ENCODE results near the gene GTF2F2.

The GTF2F2 gene

DNA sequence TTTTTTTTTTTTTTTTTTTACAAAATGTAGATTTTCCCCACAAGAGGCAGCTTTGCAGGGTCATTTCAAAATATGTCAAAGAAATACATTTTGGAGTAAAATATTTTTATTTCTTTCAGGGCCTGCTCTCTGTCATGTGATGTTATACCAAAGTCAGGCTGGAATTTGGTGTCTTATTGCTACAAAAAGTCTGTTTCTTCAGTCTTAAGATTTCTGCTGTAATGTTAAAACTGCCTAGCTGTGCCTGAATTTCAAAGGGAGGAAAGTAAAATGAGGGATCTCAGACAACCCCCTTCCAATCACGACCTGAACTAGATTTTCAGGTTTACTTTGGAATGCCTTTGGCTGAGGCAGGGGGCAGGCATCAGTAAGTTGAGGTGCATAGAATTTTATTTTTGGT, 12.8 kb upstream of the GTF2F2 start:
- ATAC-seq (ENCODE audit: low read depth) (no peak), DNase-seq (ENCODE audit: low spot score in 2 of 2) (no peak)
- no peak overlapping the region for H3K4me3 Mint-ChIP-seq
- no peaks in the 10 kb centered on the region for H3K9me3 Mint-ChIP-seq
- no peak overlapping the region for H3K27ac Mint-ChIP-seq
- H3K27me3 Mint-ChIP-seq, result no peaks in the 10 kb centered on the region
- no peaks in the 10 kb centered on the region for H3K36me3 Mint-ChIP-seq
- peaks cover 8% of the 10 kb centered on the region for H3K4me1 Mint-ChIP-seq

DNA sequence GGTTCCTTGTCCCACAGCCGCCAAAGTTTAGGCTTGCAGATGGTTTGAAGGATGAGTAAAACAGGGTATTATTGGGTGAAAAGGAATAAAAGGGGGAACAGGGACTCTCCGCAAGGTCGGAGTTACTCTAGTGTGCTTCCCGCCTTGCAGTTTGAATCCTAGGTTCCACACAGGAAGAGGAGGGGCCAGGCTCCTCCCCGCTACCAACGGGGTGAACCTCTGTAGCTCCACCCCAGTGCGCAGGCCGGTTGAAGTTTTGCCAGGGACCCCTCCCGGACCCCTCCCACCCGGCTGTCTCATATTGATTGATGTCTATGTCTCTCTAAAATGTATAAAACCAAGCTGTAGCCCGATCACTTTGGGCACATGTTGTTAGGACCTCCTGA, 11.6 kb upstream of the GTF2F2 start:
- H3K4me3 Mint-ChIP-seq, result peak overlapping the region; percentile 64
- H3K36me3 Mint-ChIP-seq, result no peaks in the 10 kb centered on the region
- H3K9me3 Mint-ChIP-seq, result no peaks in the 10 kb centered on the region
- H3K27me3 Mint-ChIP-seq, result no peaks in the 10 kb centered on the region
- DNase-seq (ENCODE audit: low spot score in 2 of 2), result peak in 1 of 2 donors; percentile 10
- peaks cover 8% of the 10 kb centered on the region for H3K4me1 Mint-ChIP-seq
- peak; percentile 74 for ATAC-seq (ENCODE audit: low read depth)
- no peak overlapping the region for H3K27ac Mint-ChIP-seq

GRCh38 chr13:45109102-45109720, 11.1 kb upstream of the GTF2F2 start:
- Mint-ChIP-seq H3K36me3 (no peaks in the 10 kb centered on the region), H3K9me3 (no peaks in the 10 kb centered on the region), H3K27me3 (no peaks in the 10 kb centered on the region), H3K27ac (no peak overlapping the region), H3K4me1 (peaks cover 8% of the 10 kb centered on the region), H3K4me3 (peak overlapping the region; percentile 64)
- DNase-seq (ENCODE audit: low spot score in 2 of 2) (no peak), ATAC-seq (ENCODE audit: low read depth) (peak; percentile 34)

GRCh38 chr13:45113233-45114224, 6.8 kb upstream of the GTF2F2 start:
- Mint-ChIP-seq H3K27ac (no peak overlapping the region), H3K4me3 (no peak overlapping the region), H3K9me3 (no peaks in the 10 kb centered on the region), H3K36me3 (no peaks in the 10 kb centered on the region), H3K27me3 (no peaks in the 10 kb centered on the region), H3K4me1 (peaks cover 7% of the 10 kb centered on the region)
- ATAC-seq (ENCODE audit: low read depth) (no peak), DNase-seq (ENCODE audit: low spot score in 2 of 2) (no peak)

DNA sequence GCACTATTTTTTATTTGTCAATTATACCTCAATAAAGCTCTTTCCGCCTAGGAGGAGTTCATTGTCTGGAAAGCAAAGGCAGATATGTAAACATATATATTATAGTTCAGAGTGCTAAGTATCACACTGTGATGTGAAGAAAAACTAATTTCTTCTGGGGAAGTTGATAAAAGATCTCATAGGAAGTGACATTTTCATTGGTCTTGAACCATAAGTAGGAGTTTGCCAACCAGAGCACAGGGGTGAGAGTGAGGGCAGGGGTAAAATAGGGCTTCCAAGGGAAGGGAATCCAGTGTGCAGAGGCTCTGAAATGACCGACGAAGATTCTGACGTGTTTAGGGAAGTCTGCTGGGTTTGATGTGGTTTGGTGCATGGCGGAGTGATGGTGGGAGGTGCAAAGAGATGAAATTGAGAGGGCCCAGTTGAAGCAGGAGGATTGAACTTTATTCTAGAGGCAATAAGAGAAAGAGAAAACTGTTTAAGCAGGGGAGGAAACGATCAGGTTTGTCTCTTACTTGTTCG, 780 bp upstream of the GTF2F2 start:
- no peak overlapping the region for H3K4me3 Mint-ChIP-seq
- ATAC-seq (ENCODE audit: low read depth) (peak; percentile 76), DNase-seq (ENCODE audit: low spot score in 2 of 2) (peak in 1 of 2 donors; percentile 40)
- H3K27ac Mint-ChIP-seq, result no peak overlapping the region
- H3K27me3 Mint-ChIP-seq, result no peaks in the 10 kb centered on the region
- peaks cover 3% of the 10 kb centered on the region for H3K4me1 Mint-ChIP-seq
- H3K9me3 Mint-ChIP-seq, result no peaks in the 10 kb centered on the region
- peaks cover 2% of the 10 kb centered on the region for H3K36me3 Mint-ChIP-seq

GRCh38 chr13:45120967-45121831, 889 bp downstream of the GTF2F2 start:
- ATAC-seq (ENCODE audit: low read depth) (no peak), DNase-seq (ENCODE audit: low spot score in 2 of 2) (no peak)
- Mint-ChIP-seq H3K27ac (no peak overlapping the region), H3K27me3 (no peaks in the 10 kb centered on the region), H3K9me3 (no peaks in the 10 kb centered on the region), H3K36me3 (peaks cover 4% of the 10 kb centered on the region), H3K4me3 (no peak overlapping the region), H3K4me1 (peaks cover 9% of the 10 kb centered on the region)

DNA sequence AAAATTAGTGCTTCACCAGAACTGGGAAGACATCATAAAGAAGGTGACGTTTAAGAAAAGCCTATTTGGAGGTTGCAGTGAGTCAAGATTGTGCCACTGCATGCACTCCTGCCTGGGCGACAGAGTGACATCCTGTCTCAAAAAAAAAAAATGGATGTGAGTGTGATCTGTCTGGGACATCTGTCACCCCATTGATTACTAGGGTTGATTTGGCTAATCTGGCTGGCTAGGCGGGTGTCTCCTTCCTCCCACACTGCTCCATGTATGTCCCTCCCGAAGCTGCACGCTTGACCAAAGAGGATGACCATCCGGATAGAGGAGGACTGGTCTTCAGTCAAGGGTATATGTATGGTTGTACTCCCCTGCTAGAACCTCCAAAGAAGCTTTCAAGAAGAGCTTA, 2.6 kb downstream of the GTF2F2 start:
- Mint-ChIP-seq H3K9me3 (no peaks in the 10 kb centered on the region), H3K4me1 (peaks cover 9% of the 10 kb centered on the region), H3K27ac (peak overlapping the region; percentile 28), H3K36me3 (peaks cover 4% of the 10 kb centered on the region), H3K4me3 (no peak overlapping the region), H3K27me3 (no peaks in the 10 kb centered on the region)
- DNase-seq (ENCODE audit: low spot score in 2 of 2), result no peak
- ATAC-seq (ENCODE audit: low read depth), result no peak

GRCh38 chr13:45132369-45133064, 12.2 kb downstream of the GTF2F2 start:
- Mint-ChIP-seq H3K4me1 (peaks cover 32% of the 10 kb centered on the region), H3K27me3 (no peaks in the 10 kb centered on the region), H3K36me3 (peaks cover 4% of the 10 kb centered on the region), H3K4me3 (peak overlapping the region; percentile 62), H3K9me3 (peaks cover 4% of the 10 kb centered on the region), H3K27ac (peak overlapping the region; percentile 85)
- peak; percentile 92 for ATAC-seq (ENCODE audit: low read depth)
- no peak for DNase-seq (ENCODE audit: low spot score in 2 of 2)

DNA sequence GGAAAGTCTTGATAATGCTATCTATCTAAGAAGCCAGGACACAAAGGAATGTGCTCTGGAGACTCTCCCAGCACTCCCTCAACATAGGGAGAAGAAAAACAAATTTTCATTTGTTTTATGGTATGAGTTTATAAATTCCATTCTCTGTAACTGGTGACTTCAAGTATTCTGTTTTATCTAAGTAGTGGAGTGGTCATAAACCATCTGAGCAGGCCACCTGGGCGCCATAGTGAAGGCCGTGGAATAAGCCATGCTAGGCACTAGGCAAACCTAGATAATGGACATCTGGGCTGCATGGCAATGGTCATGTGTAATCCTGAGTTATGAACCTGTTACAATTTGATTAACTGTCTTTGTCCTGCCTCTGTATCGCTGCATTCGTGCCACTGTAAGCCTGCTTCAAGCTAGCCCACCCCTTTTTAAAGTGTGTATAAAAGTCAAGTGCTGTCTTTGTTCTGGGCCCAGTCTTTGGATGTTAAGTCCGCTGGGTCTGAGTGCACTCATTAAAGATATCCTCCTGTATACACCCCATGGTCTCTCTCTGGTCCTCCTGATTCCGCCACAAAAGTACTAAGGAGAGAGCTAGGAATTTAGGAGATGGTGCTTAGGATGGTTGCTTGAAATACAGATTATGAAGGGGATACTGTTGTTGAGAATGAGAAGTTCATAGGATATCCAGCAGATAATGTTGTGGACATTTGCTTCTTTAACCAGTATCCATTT, 13.2 kb downstream of the GTF2F2 start:
- Mint-ChIP-seq H3K4me1 (peaks cover 37% of the 10 kb centered on the region), H3K9me3 (peaks cover 4% of the 10 kb centered on the region), H3K27me3 (no peaks in the 10 kb centered on the region), H3K36me3 (peaks cover 11% of the 10 kb centered on the region), H3K27ac (peak overlapping the region; percentile 85), H3K4me3 (no peak overlapping the region)
- DNase-seq (ENCODE audit: low spot score in 2 of 2) (no peak), ATAC-seq (ENCODE audit: low read depth) (no peak)

- no peak overlapping the region for H3K4me3 Mint-ChIP-seq
- H3K27ac Mint-ChIP-seq, result no peak overlapping the region
- no peaks in the 10 kb centered on the region for H3K27me3 Mint-ChIP-seq
- H3K9me3 Mint-ChIP-seq, result peaks cover 2% of the 10 kb centered on the region
- peaks cover 24% of the 10 kb centered on the region for H3K4me1 Mint-ChIP-seq
- peaks cover 22% of the 10 kb centered on the region for H3K36me3 Mint-ChIP-seq
- ATAC-seq (ENCODE audit: low read depth) (no peak), DNase-seq (ENCODE audit: low spot score in 2 of 2) (no peak)
These were observed 16.6 kb downstream of the GTF2F2 start for GRCh38 chr13:45136741-45137504.

GRCh38 chr13:45137526-45137925, 17.2 kb downstream of the GTF2F2 start:
- ATAC-seq (ENCODE audit: low read depth) (no peak), DNase-seq (ENCODE audit: low spot score in 2 of 2) (no peak)
- Mint-ChIP-seq H3K36me3 (peaks cover 23% of the 10 kb centered on the region), H3K27me3 (no peaks in the 10 kb centered on the region), H3K4me3 (no peak overlapping the region), H3K4me1 (peaks cover 20% of the 10 kb centered on the region), H3K27ac (no peak overlapping the region), H3K9me3 (peaks cover 2% of the 10 kb centered on the region)

DNA sequence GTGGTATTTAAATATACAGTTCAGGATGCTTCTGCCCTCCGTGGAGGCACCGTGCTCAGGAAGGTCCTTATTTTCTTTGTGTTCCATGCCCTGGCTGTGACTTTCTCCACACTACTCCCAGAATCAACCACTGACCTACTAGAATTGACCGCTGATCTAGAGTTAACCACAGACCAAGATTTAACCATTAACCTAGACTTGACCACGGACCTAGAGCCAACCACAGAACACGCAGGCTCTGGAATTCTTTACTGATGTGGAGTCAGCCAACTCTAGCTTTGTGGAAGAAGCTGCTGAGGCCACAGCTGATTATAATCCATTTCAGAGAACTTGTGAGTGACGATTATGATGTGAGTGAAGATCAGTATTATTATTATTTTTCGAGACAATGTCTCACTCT, 18.0 kb downstream of the GTF2F2 start:
- Mint-ChIP-seq H3K9me3 (no peaks in the 10 kb centered on the region), H3K4me3 (no peak overlapping the region), H3K27me3 (no peaks in the 10 kb centered on the region), H3K36me3 (peaks cover 24% of the 10 kb centered on the region), H3K4me1 (peaks cover 17% of the 10 kb centered on the region), H3K27ac (no peak overlapping the region)
- ATAC-seq (ENCODE audit: low read depth) (no peak), DNase-seq (ENCODE audit: low spot score in 2 of 2) (no peak)

Measured in memory B cell (primary cell).